Epithelial cell of esophagus (primary cell): Measurements from ENCODE around the gene SREK1IP1.

Source experiments
- DNase-seq: peaks from one replicate; pipeline ENCODE4 v3.0.0; 2010; ENCODE audit warnings: low read depth
- H3K4me3 ChIP-seq: 2 replicates; pipeline ENCODE4 v1.5.1; 2011; ENCODE audit warnings: mild to moderate bottlenecking, low read length, control low read depth
- CTCF ChIP-seq: IDR thresholded peaks from 2 replicates; pipeline ENCODE4 v1.5.1; 2011; ENCODE audit warnings: low read depth, mild to moderate bottlenecking, low read length, control low read depth, inconsistent platforms; ENCODE audit not compliant: insufficient read depth; ENCODE audit errors: missing control alignments

Gene SREK1IP1

GRCh38 chr5:64768358-64769312 is at the start of gene SREK1IP1, which contains the start of gene CWC27:
Gene SREK1IP1, minus strand, starts transcription at chr5:64768691. Its CDS starts 174 bp downstream, at chr5:64768517.
Gene CWC27, plus strand, starts transcription at chr5:64768930. Its CDS starts 217 bp downstream, at chr5:64769147.
- peak within 1 kb of the TSS; percentile 72 for H3K4me3 ChIP-seq
- peak; percentile 39 for TF ChIP-seq CTCF
- peak; percentile 93 for DNase-seq

- H3K4me3 ChIP-seq = no peak overlapping the region
- TF ChIP-seq CTCF = no peak
- no peak for DNase-seq
Measured at GRCh38 chr5:64818245-64818644, 49.8 kb upstream of the SREK1IP1 start.

DNA sequence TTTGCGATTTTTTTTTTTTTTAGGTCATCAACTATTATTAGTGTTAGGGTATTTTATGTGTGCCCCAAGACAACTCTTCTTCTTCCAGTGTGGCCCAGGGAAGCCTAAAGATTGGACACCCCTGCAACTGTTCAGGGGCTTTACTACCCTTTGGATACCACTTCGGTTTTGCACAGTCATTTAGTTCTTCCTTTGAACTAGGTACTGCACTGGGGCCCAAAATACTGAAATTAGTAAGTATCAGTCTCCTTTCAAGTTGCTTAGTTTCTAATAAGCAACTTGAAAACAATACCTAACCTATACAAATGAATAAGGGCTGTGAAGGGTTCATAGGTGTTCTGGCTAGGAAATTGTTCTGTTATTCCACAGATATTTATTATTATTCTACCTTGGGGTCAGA is 45.6 kb upstream of the SREK1IP1 start:
- H3K4me3 ChIP-seq = no peak overlapping the region
- no peak for TF ChIP-seq CTCF
- no peak for DNase-seq

DNA sequence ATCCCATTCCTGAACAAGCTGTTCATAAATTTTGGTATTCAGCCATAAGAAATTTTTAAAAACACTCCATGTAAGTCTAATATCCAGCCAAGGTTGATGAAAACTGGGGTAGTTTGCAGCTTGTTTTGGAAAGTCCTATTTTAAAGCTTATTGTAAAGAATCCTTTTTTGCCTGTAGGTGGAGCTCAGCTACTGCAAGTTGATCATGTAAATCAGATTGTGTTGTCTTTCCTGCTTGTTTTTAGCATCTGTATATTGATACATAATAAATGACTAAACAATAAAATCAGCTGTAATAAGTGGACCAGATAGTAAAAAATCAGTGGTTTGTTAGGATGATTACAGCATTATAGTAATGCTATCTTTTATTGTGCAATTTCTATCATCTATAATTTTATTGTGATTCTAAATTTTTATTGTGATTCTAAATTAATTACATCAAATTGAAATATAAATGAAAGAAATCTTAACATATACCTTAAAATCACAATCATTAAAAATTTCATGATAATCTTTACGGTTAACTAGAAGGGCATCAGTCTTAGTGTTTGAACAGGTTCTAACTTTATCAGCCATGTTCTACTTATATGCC is 42.7 kb upstream of the SREK1IP1 start:
- peak; percentile 72 for TF ChIP-seq CTCF
- no peak overlapping the region for H3K4me3 ChIP-seq
- peak; percentile 66 for DNase-seq

- peak; percentile 68 for DNase-seq
- H3K4me3 ChIP-seq = no peak overlapping the region
- TF ChIP-seq CTCF = no peak
Measured at GRCh38 chr5:64807520-64807919, 39.0 kb upstream of the SREK1IP1 start.

DNA sequence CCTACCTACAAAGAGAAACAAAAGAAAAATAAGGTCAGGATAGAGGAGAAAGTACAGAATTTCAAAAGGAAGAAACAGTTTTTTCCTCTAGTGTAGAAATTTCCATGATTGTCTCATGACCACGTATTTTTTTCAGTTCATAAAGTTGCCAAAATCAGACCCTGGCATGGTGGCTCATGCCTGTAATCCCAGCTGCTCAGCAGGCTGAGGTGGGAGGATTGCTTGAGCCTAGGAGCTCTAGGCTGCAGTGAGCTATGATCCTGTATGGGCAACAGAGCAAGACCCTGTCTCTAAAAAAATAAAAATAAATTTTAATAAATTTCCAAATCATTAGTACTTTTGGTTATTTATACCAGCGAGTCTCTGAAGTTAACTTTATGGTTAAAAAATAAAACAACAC is 38.0 kb upstream of the SREK1IP1 start:
- DNase-seq = no peak
- no peak overlapping the region for H3K4me3 ChIP-seq
- TF ChIP-seq CTCF = no peak
